T-helper 2 cell (primary cell): ENCODE measurements around the gene SORCS1.

Experiments
- DNase-seq, 5 experiments: peaks; one replicate each; pipeline versions ENCODE4 v3.0.0 to v3.0.0-alpha.2; 2012 to 2022

SORCS1 gene

GRCh38 chr10:106716381-106716780 is 448.1 kb downstream of the SORCS1 start:
- DNase-seq: no peak

GRCh38 chr10:106714734-106715555 is 449.6 kb downstream of the SORCS1 start:
- DNase-seq: no peak

- no peak for DNase-seq
These were observed 450.7 kb downstream of the SORCS1 start for GRCh38 chr10:106713846-106714245.

GRCh38 chr10:106712988-106713387 is 451.5 kb downstream of the SORCS1 start:
- no peak for DNase-seq

- DNase-seq: peak in 1 of 5 experiments; percentile 49
These were observed 453.1 kb downstream of the SORCS1 start for GRCh38 chr10:106711313-106711906.

GRCh38 chr10:106708506-106708905 is 456.0 kb downstream of the SORCS1 start:
- no peak for DNase-seq

GRCh38 chr10:106707657-106708056 is 456.8 kb downstream of the SORCS1 start:
- no peak for DNase-seq

GRCh38 chr10:106706127-106706526 is 458.4 kb downstream of the SORCS1 start:
- no peak for DNase-seq

- peak in 1 of 5 experiments; percentile 47 for DNase-seq
These were observed 458.8 kb downstream of the SORCS1 start for GRCh38 chr10:106705681-106706100.

- no peak for DNase-seq
These were observed 468.3 kb downstream of the SORCS1 start for GRCh38 chr10:106696239-106696638.

- no peak for DNase-seq
These were observed 469.8 kb downstream of the SORCS1 start for GRCh38 chr10:106694696-106695095.

GRCh38 chr10:106682175-106682574 is 482.3 kb downstream of the SORCS1 start:
- DNase-seq: no peak

GRCh38 chr10:106680061-106680460 is 484.4 kb downstream of the SORCS1 start:
- no peak for DNase-seq

- DNase-seq: no peak
These were observed 485.2 kb downstream of the SORCS1 start for GRCh38 chr10:106679314-106679713.

- no peak for DNase-seq
These were observed 491.9 kb downstream of the SORCS1 start for GRCh38 chr10:106672517-106673175.

- no peak for DNase-seq
These were observed 502.8 kb downstream of the SORCS1 start for GRCh38 chr10:106661767-106662140.

GRCh38 chr10:106661133-106661766 is 503.3 kb downstream of the SORCS1 start:
- DNase-seq: no peak

- no peak for DNase-seq
These were observed 504.0 kb downstream of the SORCS1 start for GRCh38 chr10:106660550-106660949.

GRCh38 chr10:106655636-106656035 is 508.9 kb downstream of the SORCS1 start:
- no peak for DNase-seq

GRCh38 chr10:106655165-106655564 is 509.3 kb downstream of the SORCS1 start:
- DNase-seq: no peak

GRCh38 chr10:106652279-106652678 is 512.2 kb downstream of the SORCS1 start:
- no peak for DNase-seq

GRCh38 chr10:106648534-106649481 is 515.7 kb downstream of the SORCS1 start:
- no peak for DNase-seq
